Right atrium auricular region (tissue), 2 donors: ENCODE measurements around the gene HMGN4. TPM values are rescaled to one million over a fixed set of nuclear protein-coding genes. Genes with fewer than 3 reads are reported as not detected.
"Not testable (repeated sequence)": the region's sequence is repeated elsewhere in the genome, so short reads cannot be mapped to it uniquely, and the experiment has no call there.

Experiments used
- DNase-seq: peaks from one replicate; pipeline ENCODE4 v3.0.0-alpha.2; 2019; ENCODE audit warnings: low spot score
- H3K27ac ChIP-seq, 2 donors: fragments of 200-600 bp; sonication (generic); 1 replicate in 1 of 2; 2 replicates in 1 of 2; pipeline ENCODE4 v1.5.1; 2016 to 2019
- H3K27me3 ChIP-seq, 2 donors: fragments of 200-600 bp; sonication (generic); one replicate each; pipeline versions ENCODE4 v1.5.1 to v1.6.0; 2017 to 2019
- H3K36me3 ChIP-seq: fragments of 200-600 bp; sonication (generic); one replicate; pipeline ENCODE4 v1.5.1; 2016
- H3K4me1 ChIP-seq, 2 donors: fragments of 200-600 bp; sonication (generic); one replicate each; pipeline versions ENCODE4 v1.5.1 to v1.6.0; 2017 to 2019
- H3K4me3 ChIP-seq, 2 donors: fragments of 200-600 bp; sonication (generic); 1 replicate in 1 of 2; 2 replicates in 1 of 2; pipeline ENCODE4 v1.5.1; 2017 to 2019; ENCODE audit warnings: mild to moderate bottlenecking in 1 of 2, moderate library complexity in 1 of 2
- H3K9me3 ChIP-seq, 2 donors: fragments of 200-600 bp; sonication (generic); one replicate each; pipeline ENCODE4 v1.5.1; 2019
- CTCF ChIP-seq, 2 donors: fragments of 200-600 bp; sonication (generic); IDR thresholded peaks; one replicate each; pipeline ENCODE4 v1.5.1; 2019; ENCODE audit warnings: antibody characterized with exemption in 2 of 2
- total RNA-seq, 2 donors: library from RNA; depleted of rRNA; stranded (reverse); fragments of >200 nt; gene quantifications; one replicate each; pipeline ENCODE4 v1.1.0, GENCODE V29; 2016

Gene HMGN4
- total RNA-seq, 2 donors from 2014 or later: 36.1 to 52.5 TPM

GRCh38 chr6:26520237-26520849, 17.8 kb upstream of the HMGN4 start:
- no peak for TF ChIP-seq CTCF (IDR thresholded peaks at IDR 0.05)
- no peaks in the 10 kb centered on the region for H3K27me3 ChIP-seq
- peak; percentile 64 for DNase-seq
- H3K27ac ChIP-seq: peak overlapping the region; percentile 97 to 99
- H3K9me3 ChIP-seq: no peaks in the 10 kb centered on the region
- H3K4me3 ChIP-seq: peak overlapping the region; percentile 62 to 65
- peaks cover 0 to 10% of the 10 kb centered on the region in 2 donors for H3K4me1 ChIP-seq
- no peaks in the 10 kb centered on the region for H3K36me3 ChIP-seq

GRCh38 chr6:26520850-26521599, 17.1 kb upstream of the HMGN4 start:
- peak overlapping the region; percentile 97 to 99 for H3K27ac ChIP-seq

GRCh38 chr6:26521600-26522391, 16.4 kb upstream of the HMGN4 start:
- TF ChIP-seq CTCF (IDR thresholded peaks at IDR 0.05): peak in 1 of 2 donors; percentile 80
- Histone ChIP-seq H3K4me1 (peaks cover 0 to 14% of the 10 kb centered on the region in 2 donors), H3K27ac (peak overlapping the region; percentile 97 to 99)

More at GRCh38 chr6:26520850-26521599, 17.1 kb upstream of the HMGN4 start:
- H3K27me3 ChIP-seq: no peaks in the 10 kb centered on the region
- DNase-seq: peak; percentile 86
- peak overlapping the region; percentile 62 to 65 for H3K4me3 ChIP-seq
- H3K9me3 ChIP-seq: no peaks in the 10 kb centered on the region
- peaks cover 0 to 14% of the 10 kb centered on the region in 2 donors for H3K4me1 ChIP-seq
- TF ChIP-seq CTCF (IDR thresholded peaks at IDR 0.05): no peak
- no peaks in the 10 kb centered on the region for H3K36me3 ChIP-seq

GRCh38 chr6:26522486-26523228, 15.5 kb upstream of the HMGN4 start:
- not testable (repeated sequence) for H3K36me3 ChIP-seq, H3K27me3 ChIP-seq
- H3K27ac ChIP-seq: peak overlapping the region; percentile 97 to 99

More at GRCh38 chr6:26521600-26522391, 16.4 kb upstream of the HMGN4 start:
- H3K4me3 ChIP-seq: peak overlapping the region; percentile 62 to 65
- no peaks in the 10 kb centered on the region for H3K9me3 ChIP-seq
- DNase-seq: peak; percentile 73
- H3K36me3 ChIP-seq: no peaks in the 10 kb centered on the region
- H3K27me3 ChIP-seq: no peaks in the 10 kb centered on the region

GRCh38 chr6:26524314-26524713, 13.9 kb upstream of the HMGN4 start:
- H3K4me3 ChIP-seq, DNase-seq, H3K36me3 ChIP-seq, H3K27me3 ChIP-seq, H3K9me3 ChIP-seq, H3K27ac ChIP-seq: not testable (repeated sequence)
- peaks cover 0 to 14% of the 10 kb centered on the region in 2 donors for H3K4me1 ChIP-seq

More at GRCh38 chr6:26522486-26523228, 15.5 kb upstream of the HMGN4 start:
- Histone ChIP-seq H3K4me1 (peaks cover 0 to 14% of the 10 kb centered on the region in 2 donors), H3K4me3 (peak overlapping the region; percentile 62 to 65)
- not testable (repeated sequence) for H3K9me3 ChIP-seq, DNase-seq

GRCh38 chr6:26524722-26525370, 13.3 kb upstream of the HMGN4 start:
- Histone ChIP-seq H3K27me3 (no peaks in the 10 kb centered on the region), H3K27ac (no peak overlapping the region), H3K9me3 (no peaks in the 10 kb centered on the region), H3K36me3 (no peaks in the 10 kb centered on the region), H3K4me3 (no peak overlapping the region), H3K4me1 (peaks cover 0 to 14% of the 10 kb centered on the region in 2 donors)
- no peak for TF ChIP-seq CTCF (IDR thresholded peaks at IDR 0.05)
- DNase-seq: no peak
